HG03520 (cell line): ENCODE results near the gene DLGAP1.

Source experiments
- ATAC-seq: cut with Tn5 transposase; IDR thresholded peaks from one replicate; pipeline ENCODE4 v1.9.1; 2021; ENCODE audit warnings: mild to moderate bottlenecking, moderate library complexity; ENCODE audit not compliant: unreplicated experiment

The DLGAP1 gene

GRCh38 chr18:3675446-3675845, 779.7 kb downstream of the DLGAP1 start:
- ATAC-seq = no peak

- no peak for ATAC-seq
Measured at GRCh38 chr18:3671176-3671575, 783.9 kb downstream of the DLGAP1 start.

- ATAC-seq = no peak
Measured at GRCh38 chr18:3669376-3669775, 785.7 kb downstream of the DLGAP1 start.

GRCh38 chr18:3667255-3668137, 787.6 kb downstream of the DLGAP1 start:
- no peak for ATAC-seq

GRCh38 chr18:3666526-3667254, 788.4 kb downstream of the DLGAP1 start:
- ATAC-seq = no peak

- ATAC-seq = no peak
Measured at GRCh38 chr18:3665780-3666525, 789.2 kb downstream of the DLGAP1 start.

GRCh38 chr18:3665204-3665603, 789.9 kb downstream of the DLGAP1 start:
- ATAC-seq = no peak

- ATAC-seq = no peak
Measured at GRCh38 chr18:3664563-3665178, 790.4 kb downstream of the DLGAP1 start.

GRCh38 chr18:3663870-3664512, 791.1 kb downstream of the DLGAP1 start:
- no peak for ATAC-seq

- ATAC-seq = no peak
Measured at GRCh38 chr18:3661989-3662388, 793.1 kb downstream of the DLGAP1 start.

GRCh38 chr18:3660739-3661515, 794.2 kb downstream of the DLGAP1 start:
- ATAC-seq = no peak

GRCh38 chr18:3658529-3658928, 796.6 kb downstream of the DLGAP1 start:
- no peak for ATAC-seq

- ATAC-seq = no peak
Measured at GRCh38 chr18:3655254-3656050, 799.7 kb downstream of the DLGAP1 start.

GRCh38 chr18:3654442-3655253, 800.5 kb downstream of the DLGAP1 start:
- no peak for ATAC-seq

GRCh38 chr18:3653851-3654441, 801.2 kb downstream of the DLGAP1 start:
- no peak for ATAC-seq

GRCh38 chr18:3653263-3653850, 801.8 kb downstream of the DLGAP1 start:
- ATAC-seq = no peak
